Fibroblast of mammary gland (primary cell): ENCODE measurements around the gene RNASE12.
"Not testable (repeated sequence)": the region's sequence is repeated elsewhere in the genome, so short reads cannot be mapped to it uniquely, and the experiment has no call there.

Source experiments
- DNase-seq: peaks from one replicate; pipeline ENCODE4 v3.0.0-alpha.2; 2010; ENCODE audit warnings: low read depth
- H3K4me3 ChIP-seq: 2 replicates; pipeline ENCODE4 v1.5.1; 2011; ENCODE audit warnings: low read depth, mild to moderate bottlenecking, low read length, moderate library complexity; ENCODE audit not compliant: control insufficient read depth
- TF ChIP-seq, protein P1 (sequence below): conservative IDR thresholded peaks from 2 replicates; pipeline ENCODE4 v1.5.1; 2011; ENCODE audit warnings: low read depth, low read length, inconsistent platforms; ENCODE audit not compliant: control insufficient read depth, insufficient read depth

RNASE12 gene

DNA sequence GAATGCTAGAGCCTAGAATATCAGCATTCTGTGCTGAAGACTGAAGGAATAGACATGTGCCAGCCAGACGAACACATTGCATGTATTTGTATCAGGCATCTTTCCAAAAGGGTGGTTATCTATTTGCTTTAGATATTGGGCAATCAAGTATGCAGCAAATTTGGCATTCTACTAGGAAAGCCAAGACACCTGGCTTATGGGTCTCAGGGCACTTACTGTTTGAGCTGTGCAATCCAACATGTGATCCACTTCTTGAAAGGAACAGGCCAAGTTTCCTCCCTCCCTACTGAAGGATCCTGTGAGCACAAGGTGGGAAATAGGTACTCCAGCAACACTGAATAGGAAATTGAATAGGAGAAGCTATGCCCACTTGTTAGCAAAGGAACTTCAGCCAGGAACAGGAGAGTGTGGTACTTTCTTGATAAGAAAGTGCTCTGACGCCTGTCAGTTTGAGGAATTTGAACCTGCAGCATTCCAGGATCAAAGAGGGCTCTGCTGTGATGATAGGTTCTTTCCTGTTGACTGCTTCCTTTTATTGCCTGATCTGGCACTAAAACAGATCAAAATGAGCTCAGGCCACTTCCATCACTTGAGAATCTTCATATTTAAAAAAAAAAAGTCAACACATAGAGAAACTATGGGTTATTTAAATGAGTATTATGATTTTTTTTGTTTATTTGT, 29.8 kb upstream of the RNASE12 start:
- no peak overlapping the region for H3K4me3 ChIP-seq
- no peak for DNase-seq
- TF ChIP-seq, protein P1, sequence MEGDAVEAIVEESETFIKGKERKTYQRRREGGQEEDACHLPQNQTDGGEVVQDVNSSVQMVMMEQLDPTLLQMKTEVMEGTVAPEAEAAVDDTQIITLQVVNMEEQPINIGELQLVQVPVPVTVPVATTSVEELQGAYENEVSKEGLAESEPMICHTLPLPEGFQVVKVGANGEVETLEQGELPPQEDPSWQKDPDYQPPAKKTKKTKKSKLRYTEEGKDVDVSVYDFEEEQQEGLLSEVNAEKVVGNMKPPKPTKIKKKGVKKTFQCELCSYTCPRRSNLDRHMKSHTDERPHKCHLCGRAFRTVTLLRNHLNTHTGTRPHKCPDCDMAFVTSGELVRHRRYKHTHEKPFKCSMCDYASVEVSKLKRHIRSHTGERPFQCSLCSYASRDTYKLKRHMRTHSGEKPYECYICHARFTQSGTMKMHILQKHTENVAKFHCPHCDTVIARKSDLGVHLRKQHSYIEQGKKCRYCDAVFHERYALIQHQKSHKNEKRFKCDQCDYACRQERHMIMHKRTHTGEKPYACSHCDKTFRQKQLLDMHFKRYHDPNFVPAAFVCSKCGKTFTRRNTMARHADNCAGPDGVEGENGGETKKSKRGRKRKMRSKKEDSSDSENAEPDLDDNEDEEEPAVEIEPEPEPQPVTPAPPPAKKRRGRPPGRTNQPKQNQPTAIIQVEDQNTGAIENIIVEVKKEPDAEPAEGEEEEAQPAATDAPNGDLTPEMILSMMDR, result no peak

DNA sequence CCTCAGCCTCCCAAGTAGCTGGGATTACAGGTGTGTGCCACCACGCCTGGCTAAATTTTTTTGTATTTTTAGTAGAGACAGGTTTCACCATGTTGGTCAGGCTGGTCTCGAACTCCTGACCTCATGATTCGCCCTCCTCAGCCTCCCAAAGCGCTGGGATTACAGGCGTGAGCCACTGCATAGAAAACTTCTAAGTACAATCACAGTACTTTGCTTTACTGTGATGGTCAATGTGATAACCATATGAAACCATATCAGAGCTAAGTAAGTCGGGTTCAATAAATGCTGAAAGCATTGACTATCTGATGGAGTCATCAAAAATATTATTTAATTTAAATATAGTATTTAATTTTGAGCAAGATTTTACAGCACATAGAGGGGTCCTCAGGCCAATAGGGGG, 28.5 kb upstream of the RNASE12 start:
- not testable (repeated sequence) for DNase-seq, H3K4me3 ChIP-seq

DNA sequence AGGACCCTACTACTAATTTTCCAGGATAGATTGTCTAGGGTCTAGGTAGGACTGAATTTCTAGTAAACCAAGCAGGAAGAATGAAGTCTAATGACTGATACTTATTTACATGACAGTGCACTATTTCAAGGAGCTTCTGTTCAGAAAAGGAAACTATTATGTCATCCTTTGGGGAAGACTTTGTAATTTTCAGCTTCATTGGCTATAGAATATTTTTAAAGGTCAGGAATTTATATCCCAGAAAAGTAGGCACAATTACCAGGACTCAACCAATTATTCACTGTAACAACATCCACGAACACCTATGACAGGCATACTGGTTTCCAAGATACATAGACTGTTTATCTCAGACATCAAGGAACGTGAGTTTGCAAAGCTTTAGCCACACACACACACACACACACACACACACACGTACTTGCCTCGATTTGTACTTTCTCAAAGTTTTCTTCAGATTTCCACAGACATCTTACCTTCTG, 27.1 kb upstream of the RNASE12 start:
- TF ChIP-seq, protein P1, result no peak
- no peak for DNase-seq
- H3K4me3 ChIP-seq, result no peak overlapping the region

DNA sequence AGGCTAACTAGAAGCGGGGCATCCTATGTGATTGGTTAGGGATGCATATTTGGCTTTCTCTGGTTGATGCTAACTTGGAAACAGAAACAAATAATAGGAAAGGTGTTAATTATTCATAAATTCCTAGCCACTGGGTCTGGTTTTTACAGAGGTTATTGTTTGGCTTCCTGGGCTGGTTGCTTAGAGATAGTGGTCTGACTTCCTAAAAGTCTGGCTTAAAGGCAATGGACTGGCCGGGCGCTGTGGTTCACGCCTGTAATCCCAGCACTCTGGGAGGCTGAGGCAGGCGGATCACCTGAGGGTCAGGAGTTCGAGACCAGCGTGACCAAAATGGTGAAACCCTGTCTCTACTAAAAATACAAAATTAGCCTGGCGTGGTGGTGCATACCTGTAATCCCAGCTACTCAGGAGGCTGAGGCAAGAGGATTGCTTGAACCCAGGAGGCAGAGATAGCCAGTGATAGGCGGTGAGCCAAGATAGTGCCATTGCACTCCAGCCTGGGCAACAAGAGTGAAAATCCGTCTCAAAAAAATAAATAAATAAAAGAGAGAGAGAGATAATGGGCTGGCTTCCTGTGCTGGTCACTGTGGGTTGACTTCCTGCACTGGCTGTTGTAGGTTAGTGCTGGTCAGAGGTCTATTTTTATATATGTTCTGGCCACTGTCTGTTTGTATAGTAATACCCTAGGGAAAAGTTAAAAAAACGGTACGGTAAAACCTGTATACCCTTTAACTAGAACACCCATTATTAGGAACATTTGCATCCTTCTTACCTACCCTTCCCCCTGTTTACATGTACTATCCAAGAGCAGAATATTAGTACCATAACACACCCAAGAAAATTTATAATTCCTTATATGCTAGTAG, 26.2 kb upstream of the RNASE12 start:
- TF ChIP-seq, protein P1, result no peak
- H3K4me3 ChIP-seq, result no peak overlapping the region
- DNase-seq, result no peak

DNA sequence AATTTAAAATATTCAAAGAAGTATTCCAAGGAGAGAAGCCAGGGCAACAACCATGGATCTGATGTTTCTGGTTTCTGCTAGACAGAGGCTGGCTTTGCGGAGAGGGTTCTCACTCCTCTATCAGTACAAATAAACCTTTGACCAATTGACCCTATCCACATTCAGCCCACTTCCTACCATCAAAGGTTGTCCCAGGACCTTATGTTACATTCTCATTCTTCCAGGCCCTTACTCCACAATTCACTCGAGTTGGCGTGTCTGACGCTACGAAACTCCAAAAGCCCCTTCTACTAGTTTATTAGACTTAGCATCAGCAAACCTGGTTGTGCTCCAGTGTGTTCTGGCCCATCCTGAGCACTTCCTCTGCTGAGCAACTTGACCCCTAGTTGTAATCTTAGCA, 24.8 kb upstream of the RNASE12 start:
- no peak for DNase-seq
- TF ChIP-seq, protein P1, result no peak
- no peak overlapping the region for H3K4me3 ChIP-seq

DNA sequence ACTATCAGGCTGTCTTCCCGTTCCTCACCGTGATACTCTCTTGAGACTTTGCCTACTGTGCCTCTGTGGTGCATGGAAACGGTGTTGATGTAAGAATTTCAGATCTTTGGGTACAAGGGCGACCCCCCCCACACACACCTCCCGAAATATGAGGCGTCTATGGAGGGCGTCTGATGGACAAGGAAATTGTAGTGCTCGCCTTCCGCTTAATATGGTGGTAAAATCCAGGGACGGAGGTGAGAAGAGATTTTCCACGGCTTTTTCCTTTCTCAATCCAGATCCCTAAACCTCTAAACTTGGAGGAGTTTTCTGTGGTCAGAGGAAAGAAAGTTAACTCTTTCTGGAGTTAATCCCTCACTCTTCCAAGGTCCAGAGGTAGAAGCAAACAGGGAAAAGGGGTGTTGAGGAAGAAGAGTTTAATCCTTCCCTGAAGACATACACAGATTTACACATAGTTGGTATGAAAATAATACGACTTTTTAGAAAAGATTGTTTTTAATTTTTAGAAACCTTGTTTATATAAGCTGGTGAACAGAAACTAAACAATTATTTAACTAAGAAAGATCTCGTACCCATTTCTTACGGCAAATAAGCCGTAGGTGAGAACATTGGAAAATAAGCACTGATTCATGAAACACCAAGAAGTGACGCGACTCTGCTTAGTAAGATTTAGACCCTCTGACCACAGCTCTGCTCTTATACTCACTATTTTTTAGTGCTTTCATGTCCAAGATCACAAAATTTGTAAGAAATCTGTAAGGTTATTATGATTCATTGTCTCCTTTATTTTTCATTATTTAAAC, 23.1 kb upstream of the RNASE12 start:
- peak overlapping the region; percentile 88 for H3K4me3 ChIP-seq
- DNase-seq, result no peak
- TF ChIP-seq, protein P1, result no peak
